ENCODE results near the gene CACNA1C. TPM values are rescaled to one million over a fixed set of nuclear protein-coding genes. Genes with fewer than 3 reads are reported as not detected.

CACNA1C gene
- total and polyA plus RNA-seq, 2 of the 4 experiments (the other 2 are of a cell fraction): 1.6 to 2.6 TPM

DNA sequence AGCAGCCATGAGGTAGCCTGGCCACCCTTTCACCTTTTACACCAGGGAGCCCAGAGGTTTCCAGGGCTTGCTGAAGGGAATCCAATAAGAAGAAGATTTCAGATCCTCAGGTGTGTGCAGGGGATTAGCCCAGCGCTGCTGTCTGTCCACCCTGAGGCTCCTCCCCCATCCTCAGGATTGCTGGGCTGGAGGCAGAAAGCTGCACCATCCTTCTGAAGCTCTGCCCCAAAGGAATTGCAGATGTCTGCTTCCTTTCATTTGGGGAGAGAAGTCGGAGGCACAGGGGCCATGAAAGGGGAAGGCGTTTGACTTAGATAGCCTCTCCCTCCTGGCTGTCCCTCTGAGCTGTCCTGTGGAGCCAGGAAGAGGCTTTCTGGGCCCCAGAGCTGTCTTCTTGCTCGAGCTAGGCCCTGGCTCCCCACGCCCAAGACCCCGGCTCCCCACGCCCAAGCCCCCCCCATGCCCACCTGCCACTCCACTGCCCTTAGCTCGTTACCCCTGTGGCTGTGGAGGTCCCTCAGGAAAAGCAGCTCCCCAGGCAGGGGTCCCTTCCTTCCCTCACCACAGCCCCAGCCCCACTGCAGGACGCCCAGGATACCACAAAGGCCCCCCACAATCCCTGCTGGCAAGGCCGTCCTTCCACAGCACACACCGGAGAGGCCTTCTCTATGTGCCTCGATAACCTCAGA is 359.0 kb downstream of the CACNA1C start:
- WGBS, 2 experiments (ENCODE audit: extremely low coverage in 2 of 2, insufficient read length in 1 of 2): 82% methylated on average over 2 of the region's 12 CpGs; no CpG with 5 or more reads in 1 of the 2 experiments
- Histone ChIP-seq H3K4me1 (ENCODE audit: control insufficient read depth, insufficient read depth, low read length) (no peaks in the 10 kb centered on the region), H4K91ac (ENCODE audit: insufficient read depth, low read depth, low read length) (no peak overlapping the region), H3K9ac (ENCODE audit: low read depth, low read length) (no peak overlapping the region), H4K5ac (ENCODE audit: low read depth, low read length) (no peak overlapping the region), H3K4me3 (ENCODE audit: insufficient read depth, low read depth, low read length) (no peak overlapping the region), H4K20me1 (ENCODE audit: insufficient read depth, low read length) (no peaks in the 10 kb centered on the region; the same call in 1 of the 2 replicates), H3K9me3 (ENCODE audit: control insufficient read depth, insufficient read depth, low read length) (no peaks in the 10 kb centered on the region), H3K18ac (ENCODE audit: low read depth, low read length) (no peak overlapping the region), H3K4ac (ENCODE audit: low read depth, low read length) (no peak overlapping the region), H4K8ac (ENCODE audit: low read depth in 2 of 2, low read length in 2 of 2) (no peak overlapping the region), H2BK20ac (ENCODE audit: low read depth, low read length) (no peak overlapping the region), H2AK5ac (ENCODE audit: low read depth, low read length) (no peak overlapping the region), H2BK5ac (ENCODE audit: low read depth, low read length, poor library complexity, severe bottlenecking) (no peak overlapping the region), H2AK9ac (replicated peaks; ENCODE audit: low read depth, low read length, poor library complexity) (no peak overlapping the region), H3K23ac (ENCODE audit: low read depth, low read length) (no peak overlapping the region), H3K36me3 (ENCODE audit: control insufficient read depth, insufficient read depth, low read length) (no peaks in the 10 kb centered on the region), H2AFZ (replicated peaks; ENCODE audit: low read length, poor library complexity) (no peak overlapping the region), H3K27ac (ENCODE audit: insufficient read depth, low read length) (no peak overlapping the region), H3K9me1 (ENCODE audit: insufficient read depth, low read length) (no peaks in the 10 kb centered on the region), H3K14ac (replicated peaks; ENCODE audit: low read depth, low read length) (no peak overlapping the region), H3K79me1 (ENCODE audit: low read depth in 1 of 2, low read length in 2 of 2) (no peaks in the 10 kb centered on the region; a peak in 1 of 4 replicates), H3K27me3 (ENCODE audit: control insufficient read depth, insufficient read depth, low read length) (peaks cover 3% of the 10 kb centered on the region; the same call in 1 of the 2 replicates), H2BK120ac (ENCODE audit: low read depth, low read length) (no peak overlapping the region), H2BK15ac (ENCODE audit: low read depth, low read length) (no peak overlapping the region), H3K56ac (ENCODE audit: extremely low read depth, insufficient read depth, low read length) (no peak overlapping the region), H3K4me2 (ENCODE audit: low read depth, low read length) (no peak overlapping the region)
- ChIA-PET CTCF (no interaction called here), POLR2A (ENCODE audit: unreplicated experiment) (no interaction called here)
- dilution Hi-C loops (cut with HindIII; ENCODE audit: low sequenced_read_pairs, unreplicated experiment) (no loop called here), in situ Hi-C loops (cut with MboI; ENCODE audit: low sequenced_read_pairs) (no loop called here), intact Hi-C loops (cut with micrococcal nuclease) (loop anchor here (1.0 kb wide), 1 partner anchor 11 kb away; no protein-coding TSS in a partner anchor)
- no peak for ATAC-seq (ENCODE audit: low read depth)
- no TSS peak for BruUV-seq (replicated peaks)
- no peak for DNase-seq
- no peak for TF ChIP-seq MAZ (IDR thresholded peaks at IDR 0.05; ENCODE audit: borderline replicate concordance, low read depth, low read length)
- TF ChIP-seq RAD21 (IDR thresholded peaks at IDR 0.05; ENCODE audit: low read length): no peak
- TF ChIP-seq CTCF (conservative IDR thresholded peaks at IDR 0.05; ENCODE audit: low read depth, low read length): no peak
- TF ChIP-seq MAFK (IDR thresholded peaks at IDR 0.05; ENCODE audit: low read depth, low read length): no peak

All from IMR-90 (cell line).